ENCODE results near the gene COPS3. TPM values are rescaled to one million over a fixed set of nuclear protein-coding genes. Genes with fewer than 3 reads are reported as not detected.

Gene COPS3
- total RNA-seq, 2 donors from 2014 or later: 46.0 to 65.5 TPM

DNA sequence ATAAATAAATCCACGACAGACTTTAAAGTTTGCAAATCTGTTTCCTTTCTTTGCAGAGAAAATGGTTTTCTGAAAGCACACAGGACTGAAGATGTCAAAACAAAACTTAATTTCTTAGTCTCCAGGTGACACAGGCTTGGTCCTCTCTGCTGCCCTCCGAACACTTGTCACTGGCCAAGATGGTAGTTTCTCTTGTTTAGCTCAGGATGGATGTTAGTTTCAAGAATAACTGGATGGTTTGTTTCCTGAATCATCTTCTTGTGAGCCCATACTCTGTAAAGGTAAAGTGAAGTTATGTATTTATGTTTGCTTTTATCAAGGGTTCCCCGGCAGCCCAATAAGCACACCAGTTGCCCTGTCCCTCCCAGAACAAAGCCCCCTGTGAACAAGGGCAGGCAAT is 34.2 kb downstream of the COPS3 start:
- no peaks in the 10 kb centered on the region for H3K9me3 ChIP-seq
- no peak overlapping the region for H3K4me3 ChIP-seq
- H3K27ac ChIP-seq: no peak overlapping the region
- no peaks in the 10 kb centered on the region for H3K27me3 ChIP-seq
- H3K36me3 ChIP-seq: peaks cover 51% of the 10 kb centered on the region
- TF ChIP-seq, protein P1, sequence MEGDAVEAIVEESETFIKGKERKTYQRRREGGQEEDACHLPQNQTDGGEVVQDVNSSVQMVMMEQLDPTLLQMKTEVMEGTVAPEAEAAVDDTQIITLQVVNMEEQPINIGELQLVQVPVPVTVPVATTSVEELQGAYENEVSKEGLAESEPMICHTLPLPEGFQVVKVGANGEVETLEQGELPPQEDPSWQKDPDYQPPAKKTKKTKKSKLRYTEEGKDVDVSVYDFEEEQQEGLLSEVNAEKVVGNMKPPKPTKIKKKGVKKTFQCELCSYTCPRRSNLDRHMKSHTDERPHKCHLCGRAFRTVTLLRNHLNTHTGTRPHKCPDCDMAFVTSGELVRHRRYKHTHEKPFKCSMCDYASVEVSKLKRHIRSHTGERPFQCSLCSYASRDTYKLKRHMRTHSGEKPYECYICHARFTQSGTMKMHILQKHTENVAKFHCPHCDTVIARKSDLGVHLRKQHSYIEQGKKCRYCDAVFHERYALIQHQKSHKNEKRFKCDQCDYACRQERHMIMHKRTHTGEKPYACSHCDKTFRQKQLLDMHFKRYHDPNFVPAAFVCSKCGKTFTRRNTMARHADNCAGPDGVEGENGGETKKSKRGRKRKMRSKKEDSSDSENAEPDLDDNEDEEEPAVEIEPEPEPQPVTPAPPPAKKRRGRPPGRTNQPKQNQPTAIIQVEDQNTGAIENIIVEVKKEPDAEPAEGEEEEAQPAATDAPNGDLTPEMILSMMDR (IDR thresholded peaks at IDR 0.05): no peak
- DNase-seq (ENCODE audit: low spot score): no peak
- no peaks in the 10 kb centered on the region for H3K4me1 ChIP-seq

DNA sequence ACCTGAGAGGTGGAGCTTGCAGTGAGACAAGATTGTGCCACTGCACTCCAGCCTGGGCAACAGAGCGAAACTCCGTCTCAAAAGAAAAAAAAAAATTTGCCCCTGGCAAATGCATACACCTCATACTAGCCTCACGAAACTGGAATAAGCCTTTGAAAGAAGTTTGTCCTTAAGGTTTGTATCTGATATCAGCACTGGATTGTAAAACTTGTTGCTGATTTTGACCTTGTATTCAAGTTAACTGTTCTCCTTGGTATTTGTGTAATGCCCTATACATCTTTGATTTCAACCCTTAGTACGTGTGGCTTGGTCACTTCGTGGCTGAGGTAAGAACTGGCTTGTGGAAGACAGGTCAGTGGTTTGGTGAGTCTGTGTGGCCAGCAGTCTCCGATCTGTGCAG is 37.9 kb downstream of the COPS3 start:
- Histone ChIP-seq H3K27ac (no peak overlapping the region), H3K4me3 (no peak overlapping the region), H3K27me3 (no peaks in the 10 kb centered on the region), H3K4me1 (no peaks in the 10 kb centered on the region), H3K36me3 (peaks cover 27% of the 10 kb centered on the region), H3K9me3 (no peaks in the 10 kb centered on the region)
- DNase-seq (ENCODE audit: low spot score): no peak
- TF ChIP-seq, protein P1 (IDR thresholded peaks at IDR 0.05): no peak

DNA sequence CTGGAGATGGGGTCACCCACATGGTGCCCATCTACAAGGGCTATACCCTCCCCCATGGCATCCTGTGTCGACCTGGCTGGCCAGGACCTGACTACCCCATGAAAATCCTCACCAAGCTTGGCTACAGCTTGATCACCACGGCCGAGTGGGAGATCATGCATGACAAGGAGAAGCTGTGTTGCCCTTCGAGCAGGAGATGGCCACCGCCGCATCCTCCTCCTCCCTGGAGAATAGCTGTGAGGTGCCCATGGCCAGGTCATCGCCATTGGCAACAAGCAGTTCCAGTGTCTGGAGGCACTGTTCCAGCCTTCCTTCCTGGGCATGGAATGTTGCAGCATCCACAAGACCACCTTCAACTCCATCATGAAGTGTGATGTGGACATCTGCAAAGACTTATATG is 38.8 kb downstream of the COPS3 start:
- Histone ChIP-seq H3K27ac (no peak overlapping the region), H3K9me3 (no peaks in the 10 kb centered on the region), H3K27me3 (no peaks in the 10 kb centered on the region), H3K4me1 (no peaks in the 10 kb centered on the region), H3K4me3 (no peak overlapping the region), H3K36me3 (peaks cover 18% of the 10 kb centered on the region)
- no peak for DNase-seq (ENCODE audit: low spot score)
- TF ChIP-seq, protein P1 (IDR thresholded peaks at IDR 0.05): no peak

DNA sequence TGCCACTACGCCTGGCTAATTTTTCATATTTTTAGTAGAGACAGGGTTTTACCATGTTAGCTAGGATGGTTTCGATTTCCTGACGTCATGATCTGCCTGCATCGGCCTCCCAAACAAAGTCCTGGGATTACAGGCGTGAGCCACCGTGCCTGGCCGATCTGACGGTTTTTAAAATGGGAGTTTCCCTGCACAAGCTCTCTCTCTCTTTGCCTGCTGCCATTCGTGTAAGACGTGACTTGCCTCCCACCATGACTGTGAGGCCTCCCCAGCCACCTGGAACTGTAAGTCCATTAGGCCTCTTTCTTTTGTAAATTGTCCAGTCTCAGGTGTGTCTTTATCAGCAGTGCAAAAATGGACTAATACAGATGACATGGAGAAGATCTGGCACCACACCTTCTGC is 39.4 kb downstream of the COPS3 start:
- peaks cover 12% of the 10 kb centered on the region for H3K36me3 ChIP-seq
- H3K27ac ChIP-seq: no peak overlapping the region
- TF ChIP-seq, protein P1 (IDR thresholded peaks at IDR 0.05): no peak
- H3K4me3 ChIP-seq: no peak overlapping the region
- no peaks in the 10 kb centered on the region for H3K9me3 ChIP-seq
- no peak for DNase-seq (ENCODE audit: low spot score)
- no peaks in the 10 kb centered on the region for H3K4me1 ChIP-seq
- no peaks in the 10 kb centered on the region for H3K27me3 ChIP-seq

DNA sequence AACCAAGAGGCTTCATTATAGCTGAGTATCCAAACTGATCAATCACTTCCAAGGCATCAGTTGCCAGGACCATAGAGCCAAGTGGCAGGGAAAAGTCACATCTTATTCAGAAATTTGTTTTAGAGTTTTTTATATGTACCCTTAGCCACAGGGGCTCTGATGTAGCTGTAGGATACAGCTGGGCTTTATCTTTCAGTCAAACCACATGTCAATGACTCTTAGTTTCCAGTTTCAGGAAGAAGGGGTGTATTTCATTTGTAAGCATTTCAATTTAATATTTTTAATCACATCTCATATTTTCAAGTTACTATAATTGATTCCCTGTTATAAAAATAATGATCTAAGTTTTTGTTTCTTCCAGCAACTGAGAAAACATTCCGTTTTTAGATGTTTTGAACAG is 41.2 kb downstream of the COPS3 start:
- no peaks in the 10 kb centered on the region for H3K27me3 ChIP-seq
- TF ChIP-seq, protein P1 (IDR thresholded peaks at IDR 0.05): no peak
- H3K4me3 ChIP-seq: no peak overlapping the region
- no peaks in the 10 kb centered on the region for H3K36me3 ChIP-seq
- no peaks in the 10 kb centered on the region for H3K9me3 ChIP-seq
- H3K27ac ChIP-seq: no peak overlapping the region
- H3K4me1 ChIP-seq: peaks cover 0 to 13% of the 10 kb centered on the region in 2 donors
- DNase-seq (ENCODE audit: low spot score): no peak

DNA sequence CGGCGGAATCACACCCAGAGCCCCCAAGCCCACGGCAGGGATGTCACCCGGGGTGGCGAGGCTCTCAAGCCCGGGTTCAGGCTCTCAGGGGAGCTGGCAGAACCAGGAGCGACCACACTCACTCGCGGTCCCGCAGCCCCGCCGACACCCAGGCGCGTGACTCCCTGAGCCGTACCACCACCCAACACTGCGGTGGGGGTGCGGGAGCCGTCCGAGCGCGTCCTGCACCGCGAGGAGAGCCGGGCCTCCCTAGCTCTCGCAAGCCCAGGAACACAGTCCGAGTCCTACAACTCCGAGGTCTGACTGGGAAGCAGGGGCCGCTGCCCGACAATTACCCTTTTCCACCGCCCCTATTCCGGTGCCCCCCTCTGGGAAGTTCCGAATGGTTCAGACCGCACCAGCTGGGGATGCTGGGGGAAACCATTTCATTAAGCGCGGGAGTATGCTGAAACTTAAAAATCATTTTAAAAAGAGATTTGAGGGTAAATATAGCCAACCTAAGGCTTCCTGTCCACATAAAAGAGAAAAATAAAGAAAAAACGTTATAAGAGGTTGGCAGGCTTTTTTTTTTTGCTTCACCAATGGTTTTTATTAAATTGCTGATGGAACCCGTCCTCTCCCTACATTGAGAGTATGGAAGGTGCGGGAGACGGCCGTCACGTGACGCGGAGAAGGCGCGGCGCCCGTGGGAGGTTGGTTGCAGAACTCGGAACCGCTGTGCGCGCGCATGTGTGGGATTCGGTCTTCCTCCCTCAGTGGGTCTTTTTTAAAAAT is 43.8 kb downstream of the COPS3 start, which contains the start of gene FLCN:
TSS of gene FLCN (minus strand) at position 143 of the 774 bp plus-strand sequence. CDS start 9,031 bp downstream, outside the sequence.
- DNase-seq (ENCODE audit: low spot score): peak; percentile 96

More for the DNA sequence above, 43.8 kb downstream of the COPS3 start, which contains the start of gene FLCN:
- H3K27me3 ChIP-seq: no peaks in the 10 kb centered on the region
- H3K9me3 ChIP-seq: no peaks in the 10 kb centered on the region
- peak within 1 kb of the TSS; percentile 81 to 100 for H3K4me3 ChIP-seq
- H3K4me1 ChIP-seq: peaks cover 0 to 22% of the 10 kb centered on the region in 2 donors
- peak within 1 kb of the TSS; percentile 90 to 94 for H3K27ac ChIP-seq
- peaks cover 5% of the 10 kb centered on the region for H3K36me3 ChIP-seq
- TF ChIP-seq, protein P1 (IDR thresholded peaks at IDR 0.05): no peak
